HL-60 (cell line): ENCODE results near the gene PLD5.
"Not testable (repeated sequence)": the region's sequence is repeated elsewhere in the genome, so short reads cannot be mapped to it uniquely, and the experiment has no call there.

Experiments used
- TF ChIP-seq, protein P1 (sequence below): IDR thresholded peaks from one replicate; pipeline ENCODE4 v1.5.1; 2011; ENCODE audit warnings: low read length, control low read depth, inconsistent platforms; ENCODE audit not compliant: insufficient read depth
- TF ChIP-seq, protein P2 (sequence below): IDR thresholded peaks from 2 replicates; pipeline ENCODE4 v1.6.1; 2012; ENCODE audit warnings: low read depth; ENCODE audit not compliant: insufficient replicate concordance

DNA sequence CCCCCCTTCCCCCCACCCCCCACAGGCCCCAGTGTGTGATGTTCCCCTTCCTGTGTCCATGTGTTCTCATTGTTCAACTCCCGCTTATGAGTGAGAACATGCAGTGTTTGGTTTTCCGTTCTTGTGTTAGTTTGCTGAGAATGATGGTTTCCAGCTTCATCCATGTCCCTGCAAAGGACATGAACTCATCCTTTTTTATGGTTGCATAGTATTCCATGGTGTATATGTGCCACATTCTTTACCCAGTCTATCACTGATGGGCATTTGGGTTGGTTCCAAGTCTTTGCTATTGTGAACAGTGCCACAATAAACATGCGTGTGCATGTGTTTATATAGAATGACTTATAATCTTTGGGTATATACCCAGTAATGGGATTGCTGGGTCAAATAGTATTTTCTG lies 466.3 kb downstream of the PLD5 start:
- TF ChIP-seq, protein P1, sequence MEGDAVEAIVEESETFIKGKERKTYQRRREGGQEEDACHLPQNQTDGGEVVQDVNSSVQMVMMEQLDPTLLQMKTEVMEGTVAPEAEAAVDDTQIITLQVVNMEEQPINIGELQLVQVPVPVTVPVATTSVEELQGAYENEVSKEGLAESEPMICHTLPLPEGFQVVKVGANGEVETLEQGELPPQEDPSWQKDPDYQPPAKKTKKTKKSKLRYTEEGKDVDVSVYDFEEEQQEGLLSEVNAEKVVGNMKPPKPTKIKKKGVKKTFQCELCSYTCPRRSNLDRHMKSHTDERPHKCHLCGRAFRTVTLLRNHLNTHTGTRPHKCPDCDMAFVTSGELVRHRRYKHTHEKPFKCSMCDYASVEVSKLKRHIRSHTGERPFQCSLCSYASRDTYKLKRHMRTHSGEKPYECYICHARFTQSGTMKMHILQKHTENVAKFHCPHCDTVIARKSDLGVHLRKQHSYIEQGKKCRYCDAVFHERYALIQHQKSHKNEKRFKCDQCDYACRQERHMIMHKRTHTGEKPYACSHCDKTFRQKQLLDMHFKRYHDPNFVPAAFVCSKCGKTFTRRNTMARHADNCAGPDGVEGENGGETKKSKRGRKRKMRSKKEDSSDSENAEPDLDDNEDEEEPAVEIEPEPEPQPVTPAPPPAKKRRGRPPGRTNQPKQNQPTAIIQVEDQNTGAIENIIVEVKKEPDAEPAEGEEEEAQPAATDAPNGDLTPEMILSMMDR: not testable (repeated sequence)
- TF ChIP-seq, protein P2, sequence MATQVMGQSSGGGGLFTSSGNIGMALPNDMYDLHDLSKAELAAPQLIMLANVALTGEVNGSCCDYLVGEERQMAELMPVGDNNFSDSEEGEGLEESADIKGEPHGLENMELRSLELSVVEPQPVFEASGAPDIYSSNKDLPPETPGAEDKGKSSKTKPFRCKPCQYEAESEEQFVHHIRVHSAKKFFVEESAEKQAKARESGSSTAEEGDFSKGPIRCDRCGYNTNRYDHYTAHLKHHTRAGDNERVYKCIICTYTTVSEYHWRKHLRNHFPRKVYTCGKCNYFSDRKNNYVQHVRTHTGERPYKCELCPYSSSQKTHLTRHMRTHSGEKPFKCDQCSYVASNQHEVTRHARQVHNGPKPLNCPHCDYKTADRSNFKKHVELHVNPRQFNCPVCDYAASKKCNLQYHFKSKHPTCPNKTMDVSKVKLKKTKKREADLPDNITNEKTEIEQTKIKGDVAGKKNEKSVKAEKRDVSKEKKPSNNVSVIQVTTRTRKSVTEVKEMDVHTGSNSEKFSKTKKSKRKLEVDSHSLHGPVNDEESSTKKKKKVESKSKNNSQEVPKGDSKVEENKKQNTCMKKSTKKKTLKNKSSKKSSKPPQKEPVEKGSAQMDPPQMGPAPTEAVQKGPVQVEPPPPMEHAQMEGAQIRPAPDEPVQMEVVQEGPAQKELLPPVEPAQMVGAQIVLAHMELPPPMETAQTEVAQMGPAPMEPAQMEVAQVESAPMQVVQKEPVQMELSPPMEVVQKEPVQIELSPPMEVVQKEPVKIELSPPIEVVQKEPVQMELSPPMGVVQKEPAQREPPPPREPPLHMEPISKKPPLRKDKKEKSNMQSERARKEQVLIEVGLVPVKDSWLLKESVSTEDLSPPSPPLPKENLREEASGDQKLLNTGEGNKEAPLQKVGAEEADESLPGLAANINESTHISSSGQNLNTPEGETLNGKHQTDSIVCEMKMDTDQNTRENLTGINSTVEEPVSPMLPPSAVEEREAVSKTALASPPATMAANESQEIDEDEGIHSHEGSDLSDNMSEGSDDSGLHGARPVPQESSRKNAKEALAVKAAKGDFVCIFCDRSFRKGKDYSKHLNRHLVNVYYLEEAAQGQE: not testable (repeated sequence)
